Left lung (tissue), 14 donors: Measurements from ENCODE around the gene SLC2A1. TPM values are rescaled to one million over a fixed set of nuclear protein-coding genes. Genes with fewer than 3 reads are reported as not detected.
A peak's percentile ranks its signal among the peaks of the same experiment; 100 is the strongest.

ENCODE experiments used
- ATAC-seq: fragments of 200-7000 bp; cut with Tn5 transposase; one replicate; pipeline ENCODE4 v1.9.1; 2020; ENCODE audit warnings: moderate library complexity
- DNase-seq, 4 donors: peaks; one replicate each; pipeline ENCODE4 v3.0.0-alpha.2; 2013 to 2020
- H3K27ac ChIP-seq, 2 donors: fragments of 200-600 bp; sonication (generic) in 1 of 2; one replicate each; pipeline versions ENCODE4 v1.5.0 to v1.8.0; 2020 to 2021
- H3K27me3 ChIP-seq, 2 donors: fragments of 200-600 bp; sonication (generic) in 1 of 2; one replicate each; pipeline versions ENCODE4 v1.5.0 to v1.8.0; 2020 to 2021
- H3K36me3 ChIP-seq, 2 donors: fragments of 200-600 bp; sonication (generic) in 1 of 2; one replicate each; pipeline versions ENCODE4 v1.5.0 to v1.8.0; 2020 to 2021
- H3K4me1 ChIP-seq, 2 donors: fragments of 200-600 bp; one replicate each; pipeline ENCODE4 v1.8.0; 2021
- H3K4me3 ChIP-seq, 2 donors: fragments of 200-600 bp; sonication (generic) in 1 of 2; one replicate each; pipeline versions ENCODE4 v1.5.0 to v1.8.0; 2020 to 2021; ENCODE audit warnings: mild to moderate bottlenecking in 1 of 2
- H3K9me3 ChIP-seq, 2 donors: fragments of 200-600 bp; sonication (generic) in 1 of 2; one replicate each; pipeline versions ENCODE4 v1.5.0 to v1.8.0; 2020 to 2021
- CTCF ChIP-seq, 2 donors: fragments of 200-600 bp; sonication (generic) in 1 of 2; IDR thresholded peaks; one replicate each; pipeline versions ENCODE4 v1.5.0 to v1.8.0; 2021; ENCODE audit warnings: antibody characterized with exemption in 2 of 2
- intact Hi-C, 2 donors: fragments of 100-400 bp; cut with DNase I; formaldehyde crosslinking; loops; one replicate each; pipeline versions ENCODE4 v1.11.2 to v1.14.2; 2022
- long read RNA-seq, 12 donors: library from polyadenylated mRNA in 2 of 12; unstranded in 2 of 12; transcript quantifications; one replicate each; pipeline ENCODE4 v2.0.0 and lab custom pipeline, GENCODE V29; 2019 to 2026
- polyA plus RNA-seq, 6 donors: library from polyadenylated mRNA; unstranded; fragments of 120-200 nt; gene quantifications; one replicate each; pipeline ENCODE4 v1.2.1, GENCODE V29; 2013; ENCODE audit not compliant: insufficient read length in 6 of 6
- total RNA-seq, 2 donors: library from RNA; stranded (reverse); fragmentation: NEBNext Ultra II Directional; extraction: Animal tissue kit (Norgen Biotek cat#: 25700); gene quantifications; one replicate each; pipeline ENCODE4 v1.2.1, GENCODE V29; 2021
- donor health status: DM: no; HTN: yes; CAD: no.
- donor health status: DM: no; HTN: no; CAD: no.

Gene SLC2A1
- total RNA-seq (10 to 100 TPM; 10.5 to 12.1 TPM), polyA plus RNA-seq (100 to 1,000 TPM in 1 of 6 donors, 10 to 100 TPM in 5; 40.3 to 109 (median 59.3) TPM)
- long read RNA-seq, donor 1, partial matches to known transcripts: 0 of 5 reads
- long read RNA-seq, donor 1, other reads (novel, unspliced or antisense): 0 of 5 reads
- long read RNA-seq, donor 2, transcript SLC2A1-203 (10 exons, 3,670 nt): major isoform, 8 of 14 reads
- long read RNA-seq, donor 2, partial matches to known transcripts: 5 of 14 reads
- long read RNA-seq, donor 2, other reads (novel, unspliced or antisense): 0 of 14 reads
- long read RNA-seq, donor 3, transcript SLC2A1-203 (10 exons, 3,670 nt): major isoform, 11 of 11 reads
- long read RNA-seq, donor 3, partial matches to known transcripts: 0 of 11 reads
- long read RNA-seq, donor 3, other reads (novel, unspliced or antisense): 0 of 11 reads
- long read RNA-seq, donor 4, partial matches to known transcripts: 1 of 2 reads
- long read RNA-seq, donor 4, other reads (novel, unspliced or antisense): 1 of 2 reads
- long read RNA-seq, donor 5, transcript SLC2A1-203 (10 exons, 3,670 nt): major isoform, 9 of 9 reads
- long read RNA-seq, donor 5, partial matches to known transcripts: 0 of 9 reads
- long read RNA-seq, donor 5, other reads (novel, unspliced or antisense): 0 of 9 reads
- long read RNA-seq, donor 6: 0 reads
- long read RNA-seq, donor 7, transcript SLC2A1-203 (10 exons, 3,670 nt): major isoform, 9 of 9 reads
- long read RNA-seq, donor 7, partial matches to known transcripts: 0 of 9 reads
- long read RNA-seq, donor 7, other reads (novel, unspliced or antisense): 0 of 9 reads
- long read RNA-seq, donor 8, partial matches to known transcripts: 0 of 5 reads
- long read RNA-seq, donor 8, other reads (novel, unspliced or antisense): 0 of 5 reads
- long read RNA-seq, donor 9: 0 reads
- long read RNA-seq, donor 10, partial matches to known transcripts: 2 of 2 reads
- long read RNA-seq, donor 10, other reads (novel, unspliced or antisense): 0 of 2 reads
- long read RNA-seq, donor 11, transcript SLC2A1-203 (10 exons, 3,670 nt): major isoform, 5 of 18 reads
- long read RNA-seq, donor 11, partial matches to known transcripts: 12 of 18 reads
- long read RNA-seq, donor 11, other reads (novel, unspliced or antisense): 0 of 18 reads
- long read RNA-seq, donor 12, transcript SLC2A1-203 (10 exons, 3,670 nt): major isoform, 6 of 8 reads
- long read RNA-seq, donor 12, partial matches to known transcripts: 0 of 8 reads
- long read RNA-seq, donor 12, other reads (novel, unspliced or antisense): 0 of 8 reads

- no peak for TF ChIP-seq CTCF (IDR thresholded peaks at IDR 0.05)
- H3K27me3 ChIP-seq: peaks cover 0 to 65% of the 10 kb centered on the region in 2 donors
- intact Hi-C loops: no loop called here
- H3K4me3 ChIP-seq: peak within 1 kb of the TSS; percentile 75 to 85
- peak; percentile 97 for ATAC-seq
- H3K36me3 ChIP-seq: no peaks in the 10 kb centered on the region
- H3K9me3 ChIP-seq: no peaks in the 10 kb centered on the region
- peak; percentile 84 to 95 (median 94) for DNase-seq
- H3K4me1 ChIP-seq: peaks cover 4 to 36% of the 10 kb centered on the region in 2 donors
- peak within 1 kb of the TSS; percentile 73 for H3K27ac ChIP-seq
Measured at GRCh38 chr1:42958488-42959319, at the start of gene SLC2A1. SLC2A1 (minus strand) TSS chr1:42958868; CDS start chr1:42958651, 217 bp downstream.

GRCh38 chr1:43007377-43008114, 48.9 kb upstream of the SLC2A1 start:
- H3K27me3 ChIP-seq: peaks cover 4 to 33% of the 10 kb centered on the region in 2 donors
- ATAC-seq: peak; percentile 18
- no peak overlapping the region for H3K27ac ChIP-seq
- H3K9me3 ChIP-seq: no peaks in the 10 kb centered on the region
- H3K4me3 ChIP-seq: no peak overlapping the region
- H3K36me3 ChIP-seq: no peaks in the 10 kb centered on the region
- intact Hi-C loops: no loop called here
- TF ChIP-seq CTCF (IDR thresholded peaks at IDR 0.05): no peak
- peak in 1 of 4 donors; percentile 83 for DNase-seq
- no peaks in the 10 kb centered on the region for H3K4me1 ChIP-seq

- DNase-seq (peak in 1 of 4 donors; percentile 51), ATAC-seq (no peak)
- no peaks in the 10 kb centered on the region for H3K9me3 ChIP-seq
- H3K4me3 ChIP-seq: no peak overlapping the region
- H3K27ac ChIP-seq: no peak overlapping the region
- H3K4me1 ChIP-seq: no peaks in the 10 kb centered on the region
- peaks cover 4 to 33% of the 10 kb centered on the region in 2 donors for H3K27me3 ChIP-seq
- intact Hi-C loops: no loop called here
- TF ChIP-seq CTCF (IDR thresholded peaks at IDR 0.05): no peak
- H3K36me3 ChIP-seq: no peaks in the 10 kb centered on the region
Measured at GRCh38 chr1:43005460-43006361, 47.0 kb upstream of the SLC2A1 start.
